Measurements from ENCODE around the gene PCDHGA11. TPM values are rescaled to one million over a fixed set of nuclear protein-coding genes. Genes with fewer than 3 reads are reported as not detected.

The PCDHGA11 gene
- total and polyA plus RNA-seq, 9 of the 15 experiments (the other 6 are each of a cell fraction or from before 2014, with no cell fraction given) = 0.04 to 0.07 (median 0.04) TPM; not detected in 4

DNA sequence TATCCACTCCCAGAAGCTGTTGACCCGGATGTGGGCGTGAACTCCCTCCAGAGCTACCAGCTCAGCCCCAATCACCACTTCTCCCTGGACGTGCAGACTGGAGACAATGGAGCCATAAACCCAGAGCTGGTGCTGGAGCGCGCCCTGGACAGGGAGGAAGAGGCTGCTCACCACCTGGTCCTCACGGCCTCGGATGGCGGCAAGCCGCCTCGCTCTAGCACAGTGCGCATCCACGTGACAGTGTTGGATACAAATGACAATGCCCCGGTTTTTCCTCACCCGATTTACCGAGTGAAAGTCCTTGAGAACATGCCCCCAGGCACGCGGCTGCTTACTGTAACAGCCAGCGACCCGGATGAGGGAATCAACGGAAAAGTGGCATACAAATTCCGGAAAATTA is 27.6 kb upstream of the PCDHGA11 start:
- no peak for FAIRE-seq
- Histone ChIP-seq H3K79me2 (ENCODE audit: control insufficient read depth, insufficient read depth, low read length) (no peaks in the 10 kb centered on the region), H3K9me1 (ENCODE audit: control insufficient read depth, insufficient read depth, low read length) (no peaks in the 10 kb centered on the region), H4K20me1 (replicated peaks; ENCODE audit: control insufficient read depth, insufficient read depth, low read length) (no peaks in the 10 kb centered on the region), H2AFZ (ENCODE audit: low read depth, low read length) (no peak overlapping the region), H3K4me1 (replicated peaks in 1 of 2; ENCODE audit: control insufficient read depth in 2 of 2, insufficient read depth in 2 of 2, low read length in 2 of 2) (peaks cover 0 to 13% of the 10 kb centered on the region in 2 experiments; a peak in 1 of 5 replicates), H3K9me3 (replicated peaks; ENCODE audit: control insufficient read depth, insufficient read depth, low read depth, low read length) (no peaks in the 10 kb centered on the region), H3K4me2 (ENCODE audit: insufficient read depth, low read length) (no peak overlapping the region; the same call in 1 of the 2 replicates), H3K4me3 (no peak overlapping the region), H3K27me3 (ENCODE audit: control insufficient read depth in 2 of 2, insufficient read depth in 2 of 2, low read length in 2 of 2) (peaks cover 0 to 29% of the 10 kb centered on the region in 2 experiments; a peak in 3 of 5 replicates), H3K9ac (ENCODE audit: insufficient read depth in 1 of 2, low read depth in 2 of 2, low read length in 2 of 2) (no peak overlapping the region), H3K36me3 (ENCODE audit: control insufficient read depth, insufficient read depth, low read length) (no peaks in the 10 kb centered on the region), H3K27ac (ENCODE audit: extremely low read depth, low read depth, low read length) (no peak overlapping the region)
- CTCF ChIA-PET (ENCODE audit: low intra/inter-chr PET ratio) = no interaction called here
- no peak for ATAC-seq
- WGBS (ENCODE audit: insufficient coverage, low coverage, missing lambda C conversion rate) = 18% methylated on average over 21 of the region's 21 CpGs
- in situ Hi-C loops (cut with MboI) (no loop called here), intact Hi-C loops (cut with micrococcal nuclease) (no loop called here)
- POLR2A ChIA-PET = no interaction called here
- no TSS peak for BruUV-seq (replicated peaks)
- no peak for DNase-seq (ENCODE audit: extremely low read depth in 1 of 4, low spot score in 3 of 4)
- TF ChIP-seq ZNF311 (CRISPR knock-in tag; IDR thresholded peaks at IDR 0.05) (no peak), GTF2F1 (IDR thresholded peaks at IDR 0.05; ENCODE audit: low read depth, low read length) (no peak), ZNF586 (CRISPR knock-in tag; conservative IDR thresholded peaks at IDR 0.05) (no peak), DDX20 (tag; IDR thresholded peaks at IDR 0.05; ENCODE audit: low read depth) (no peak), YY1 (IDR thresholded peaks at IDR 0.05; ENCODE audit: borderline replicate concordance in 1 of 3, control insufficient read depth in 1 of 3, extremely low read depth in 1 of 3, insufficient read depth in 3 of 3, insufficient read length in 1 of 3, insufficient replicate concordance in 2 of 3, low read depth in 1 of 3, low read length in 2 of 3) (no peak), ZNF780A (CRISPR knock-in tag; IDR thresholded peaks at IDR 0.05) (no peak), MTA2 (IDR thresholded peaks at IDR 0.05; ENCODE audit: low read depth) (no peak)
- TF ChIP-seq, protein P1, sequence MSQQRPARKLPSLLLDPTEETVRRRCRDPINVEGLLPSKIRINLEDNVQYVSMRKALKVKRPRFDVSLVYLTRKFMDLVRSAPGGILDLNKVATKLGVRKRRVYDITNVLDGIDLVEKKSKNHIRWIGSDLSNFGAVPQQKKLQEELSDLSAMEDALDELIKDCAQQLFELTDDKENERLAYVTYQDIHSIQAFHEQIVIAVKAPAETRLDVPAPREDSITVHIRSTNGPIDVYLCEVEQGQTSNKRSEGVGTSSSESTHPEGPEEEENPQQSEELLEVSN (IDR thresholded peaks at IDR 0.05; ENCODE audit: borderline replicate concordance in 1 of 2, extremely low read depth in 1 of 2, insufficient read depth in 1 of 2, insufficient read length in 1 of 2, low read depth in 1 of 2, low read length in 1 of 2, poor library complexity in 1 of 2, severe bottlenecking in 1 of 2) = peak; percentile 22 to 68
- TF ChIP-seq, protein P2, sequence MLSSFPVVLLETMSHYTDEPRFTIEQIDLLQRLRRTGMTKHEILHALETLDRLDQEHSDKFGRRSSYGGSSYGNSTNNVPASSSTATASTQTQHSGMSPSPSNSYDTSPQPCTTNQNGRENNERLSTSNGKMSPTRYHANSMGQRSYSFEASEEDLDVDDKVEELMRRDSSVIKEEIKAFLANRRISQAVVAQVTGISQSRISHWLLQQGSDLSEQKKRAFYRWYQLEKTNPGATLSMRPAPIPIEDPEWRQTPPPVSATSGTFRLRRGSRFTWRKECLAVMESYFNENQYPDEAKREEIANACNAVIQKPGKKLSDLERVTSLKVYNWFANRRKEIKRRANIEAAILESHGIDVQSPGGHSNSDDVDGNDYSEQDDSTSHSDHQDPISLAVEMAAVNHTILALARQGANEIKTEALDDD (IDR thresholded peaks at IDR 0.05) = no peak
